GM15510 (cell line): ENCODE results near the gene DSCAML1.

Source experiments
- POLR2A ChIP-seq: IDR thresholded peaks from 3 replicates; pipeline ENCODE4 v1.6.1; 2011; ENCODE audit warnings: borderline replicate concordance; ENCODE audit not compliant: insufficient read length; ENCODE audit errors: extremely low read depth

Gene DSCAML1

DNA sequence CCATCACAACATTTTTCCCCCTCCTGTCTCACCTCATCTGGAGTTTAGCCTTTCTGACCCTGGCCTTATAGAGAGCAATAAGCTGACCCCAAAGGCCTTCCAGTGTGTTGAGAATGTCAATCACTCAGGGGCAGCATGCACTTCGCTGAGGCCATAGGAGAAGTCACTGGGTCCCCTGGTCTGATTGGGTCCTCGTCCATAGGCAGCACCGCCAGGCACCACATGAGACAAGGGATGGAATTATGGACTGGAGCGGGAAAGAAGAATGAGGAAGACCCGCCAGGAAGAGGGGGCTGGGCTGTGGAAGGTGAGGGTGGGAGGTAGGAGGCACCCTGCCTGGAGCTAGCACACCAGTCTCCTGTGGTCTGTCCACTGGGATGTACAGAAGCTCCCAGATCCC lies 72.9 kb downstream of the DSCAML1 start:
- no peak for TF ChIP-seq POLR2A

DNA sequence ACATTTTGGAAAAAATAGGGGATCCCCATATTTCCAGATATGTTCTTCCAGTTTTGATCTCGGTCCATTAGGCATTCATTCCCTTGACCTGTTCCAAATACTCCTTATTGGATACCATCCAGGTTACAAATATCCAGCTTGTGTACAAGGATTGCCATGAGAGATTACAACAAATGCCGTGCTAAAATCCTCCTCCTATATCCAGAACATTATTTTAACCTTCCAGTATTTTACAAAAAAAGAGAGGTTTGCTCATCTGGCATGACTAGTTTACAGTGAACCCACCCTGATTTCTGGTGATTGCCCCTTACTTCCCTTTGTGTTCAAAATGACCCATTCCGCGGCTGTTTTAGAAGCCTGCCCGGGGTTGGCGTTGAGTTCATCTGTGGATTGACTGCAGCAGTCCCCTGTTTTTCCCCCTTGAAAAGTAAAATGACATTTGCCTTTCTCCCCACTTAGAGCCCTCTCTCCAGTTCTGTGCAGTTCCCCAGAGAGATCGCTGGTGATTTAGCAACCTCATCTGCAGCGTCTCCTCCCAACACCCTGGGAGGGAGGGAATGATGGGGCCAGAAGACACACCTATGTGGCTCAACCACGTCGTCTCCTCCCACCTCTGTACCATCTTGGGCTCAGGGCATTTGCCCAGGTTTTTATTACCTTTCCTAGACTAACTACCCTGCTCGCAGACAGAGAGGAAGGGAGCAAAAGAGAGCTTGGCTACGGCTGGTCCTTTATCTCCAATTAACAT lies 73.6 kb downstream of the DSCAML1 start:
- no peak for TF ChIP-seq POLR2A

DNA sequence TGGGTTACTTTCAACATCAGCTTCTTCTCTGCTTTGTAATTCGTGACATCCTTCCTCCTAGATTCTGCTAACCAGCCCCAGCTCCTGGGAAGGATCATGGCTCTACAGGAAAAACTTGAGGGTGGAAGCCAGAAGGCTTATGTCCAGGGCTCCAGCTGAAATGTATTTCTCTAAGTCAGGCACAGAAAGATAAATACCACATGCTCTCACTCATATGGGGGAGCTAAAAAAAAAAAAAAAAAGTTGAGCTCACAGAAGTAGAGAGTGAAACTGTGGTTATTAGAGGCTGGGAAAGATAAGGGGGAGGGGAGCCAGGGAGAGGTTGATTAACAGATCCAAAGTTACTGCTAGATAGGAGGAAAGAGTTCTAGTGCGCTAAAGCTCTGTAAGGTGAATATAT lies 74.9 kb downstream of the DSCAML1 start:
- TF ChIP-seq POLR2A: no peak

DNA sequence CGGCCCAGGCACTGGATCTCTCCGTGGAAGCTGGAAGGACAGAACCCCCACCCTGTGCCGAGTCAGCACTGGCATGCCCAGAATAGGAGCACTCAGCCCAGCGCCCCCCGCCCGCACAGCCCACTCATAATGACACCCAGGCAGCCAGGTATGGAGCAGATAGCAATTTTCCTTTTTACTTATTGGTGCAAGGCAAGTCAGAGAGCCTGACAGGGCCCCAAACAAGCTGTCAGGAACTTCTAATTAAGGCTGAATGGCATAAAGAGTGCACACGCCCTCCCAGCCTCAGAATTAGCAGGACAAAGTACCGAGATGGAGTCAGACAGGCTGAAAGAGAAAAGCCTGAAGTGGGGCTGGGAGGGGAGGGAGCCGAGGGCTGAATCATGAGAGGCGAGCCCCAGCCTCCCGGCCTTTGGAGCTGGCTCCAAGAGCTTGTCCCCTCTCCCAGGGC lies 76.9 kb downstream of the DSCAML1 start:
- no peak for TF ChIP-seq POLR2A

DNA sequence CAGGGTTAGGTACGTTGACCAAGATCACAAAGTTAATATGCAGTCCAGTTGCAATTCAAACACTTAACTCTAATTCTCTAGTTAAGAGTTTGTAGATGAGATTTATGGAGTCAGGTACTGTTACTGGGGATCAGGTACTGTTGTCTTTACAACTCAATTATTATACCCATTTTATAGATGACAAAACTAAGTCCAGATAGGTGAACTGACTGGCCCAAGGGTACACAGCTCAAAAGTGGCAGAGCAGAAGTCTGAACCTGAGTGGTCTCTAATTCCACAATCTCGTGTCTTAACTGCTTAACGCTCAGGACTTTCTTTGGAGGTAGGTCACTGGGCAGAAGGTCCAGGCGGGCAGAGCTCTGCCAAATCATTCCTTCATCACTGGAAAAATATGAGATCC lies 77.5 kb downstream of the DSCAML1 start:
- TF ChIP-seq POLR2A: no peak

DNA sequence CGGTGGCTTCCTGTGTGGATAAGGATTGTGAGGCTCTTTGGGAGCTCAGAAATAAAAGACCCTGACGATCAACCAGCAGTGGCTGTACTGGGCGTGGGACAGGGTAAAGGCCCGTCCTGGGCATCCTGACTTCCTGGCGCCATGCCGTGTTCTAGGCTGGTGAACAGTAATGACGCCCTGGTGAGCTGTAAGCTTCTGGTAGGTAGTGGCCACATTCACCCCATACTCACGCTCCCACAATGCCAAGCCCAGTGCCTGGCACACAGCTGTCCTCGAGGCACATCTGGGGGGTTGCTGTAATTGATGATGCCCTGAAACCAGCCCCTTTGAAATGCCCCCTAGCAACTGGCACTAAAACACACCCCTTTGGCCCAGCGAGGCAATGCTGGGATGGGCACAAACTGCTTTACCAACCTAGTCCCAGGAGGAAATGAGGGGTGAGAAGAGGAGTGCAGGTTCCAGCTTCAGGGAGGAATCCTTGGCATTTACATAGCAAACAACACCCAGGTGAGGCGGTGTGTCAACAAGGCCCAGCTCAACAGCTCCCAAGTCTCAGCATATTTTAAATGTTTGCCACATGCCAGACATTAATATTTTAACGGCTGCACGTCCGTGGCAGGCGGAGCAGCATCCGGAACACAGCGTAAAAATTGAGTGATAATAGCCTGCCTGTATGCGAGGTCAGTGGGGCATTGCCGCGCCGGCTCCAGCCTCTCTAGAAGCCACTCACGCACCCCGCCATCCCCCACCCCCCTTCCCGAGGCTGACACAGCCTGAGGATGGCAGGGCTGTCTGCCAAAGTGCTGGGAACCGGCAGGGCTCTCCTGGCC lies 79.3 kb downstream of the DSCAML1 start:
- TF ChIP-seq POLR2A: no peak

DNA sequence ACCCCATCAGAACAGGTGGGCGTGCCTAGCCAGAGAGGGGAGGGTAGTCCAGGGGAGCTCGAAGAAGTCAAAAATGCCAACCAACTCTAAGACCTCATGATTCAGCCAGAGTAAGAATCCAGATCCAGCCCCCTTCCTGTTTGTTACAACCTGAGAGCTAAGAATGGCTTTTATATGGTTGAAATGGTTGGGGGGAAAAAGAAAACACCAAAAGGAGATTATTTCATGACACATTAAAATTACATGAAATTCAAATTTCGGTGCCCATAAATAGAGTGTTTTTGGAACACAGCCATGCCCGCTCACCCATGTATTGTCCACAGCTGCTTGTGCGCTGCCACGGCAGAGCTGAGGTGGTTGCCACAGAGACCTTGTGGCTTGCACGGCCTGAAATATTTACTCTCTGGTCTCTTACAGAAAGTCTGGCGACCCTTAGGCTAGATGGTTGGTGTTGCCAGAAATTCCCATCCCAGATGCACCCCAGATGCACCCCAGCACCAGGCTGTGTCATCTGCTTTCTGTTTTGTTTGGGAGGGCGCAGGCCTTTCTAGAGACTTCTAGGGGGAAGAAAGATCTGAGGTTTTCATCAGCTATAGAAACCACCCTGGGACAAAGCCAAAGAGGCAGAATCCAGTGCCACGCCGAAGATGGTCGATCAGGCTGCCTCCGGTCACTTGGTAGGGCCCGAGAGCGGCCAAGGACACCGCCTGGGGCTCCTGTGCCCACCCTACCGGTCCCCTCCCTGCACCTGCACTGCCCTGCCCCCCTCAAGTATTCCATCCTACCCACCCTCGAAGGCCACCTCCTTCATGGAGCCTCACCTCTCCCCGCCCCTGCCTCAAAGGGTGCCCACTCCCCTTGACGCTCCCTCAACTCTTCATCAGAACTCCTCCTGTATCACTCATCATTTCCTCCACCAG lies 80.2 kb downstream of the DSCAML1 start:
- no peak for TF ChIP-seq POLR2A

DNA sequence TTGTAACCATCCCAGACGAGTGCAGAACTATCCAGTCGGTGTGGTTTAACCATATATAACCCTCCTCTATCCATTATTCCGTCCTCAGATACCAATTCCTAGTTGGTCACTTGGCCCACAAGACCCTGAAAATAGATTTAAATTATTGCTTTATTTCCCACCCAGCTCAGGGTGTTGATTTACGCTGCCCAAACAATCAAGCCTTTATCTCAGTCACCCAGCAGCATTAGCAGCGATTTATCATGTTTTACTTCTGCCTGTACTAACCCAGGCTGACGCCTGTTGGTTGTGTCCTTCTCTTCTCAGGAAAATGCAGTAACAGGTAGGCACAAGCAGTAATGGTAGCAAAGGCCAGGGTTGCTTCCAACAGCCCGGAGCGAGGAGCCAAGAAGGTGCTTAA lies 81.2 kb downstream of the DSCAML1 start:
- TF ChIP-seq POLR2A: no peak

DNA sequence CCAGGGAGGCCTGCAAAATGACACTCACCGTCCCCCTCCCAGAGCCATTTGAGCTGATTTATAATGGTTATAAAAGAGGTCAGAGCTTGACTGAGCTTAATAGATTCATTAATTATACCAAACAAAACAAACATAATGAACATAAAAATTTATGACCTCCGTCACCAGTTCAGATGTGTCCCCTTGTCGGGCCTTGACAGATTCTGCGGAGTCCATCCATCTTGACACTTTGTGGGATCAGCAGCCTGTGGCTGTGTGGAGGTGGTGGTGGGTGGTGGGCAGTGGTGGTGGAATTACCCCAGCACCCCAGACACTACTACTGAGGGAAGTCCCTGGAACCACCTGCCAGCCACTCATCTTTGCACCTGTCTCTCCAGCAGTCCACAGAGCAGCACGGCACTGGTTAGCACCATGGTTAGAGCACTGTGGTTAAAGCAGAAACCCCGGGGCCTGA lies 83.5 kb downstream of the DSCAML1 start:
- TF ChIP-seq POLR2A: no peak

DNA sequence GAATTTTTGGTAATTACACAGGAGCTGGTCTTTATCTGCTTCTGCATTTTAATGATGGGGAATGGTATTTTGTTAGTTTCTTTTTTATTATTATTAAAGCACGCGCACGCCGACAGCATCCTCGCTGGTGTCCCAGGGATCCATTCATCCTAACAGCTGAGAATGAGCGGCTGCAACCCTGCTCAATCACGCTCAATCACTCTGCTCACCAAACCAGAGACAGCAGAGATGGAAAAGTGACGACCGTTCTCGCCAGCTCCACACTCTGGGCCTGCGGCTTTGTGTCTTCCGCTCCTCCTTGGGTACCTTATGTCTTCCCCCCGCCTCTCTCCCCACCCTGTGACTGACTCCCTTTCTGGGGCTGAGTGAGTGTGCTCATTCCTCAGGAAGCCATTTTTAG lies 84.5 kb downstream of the DSCAML1 start:
- no peak for TF ChIP-seq POLR2A

DNA sequence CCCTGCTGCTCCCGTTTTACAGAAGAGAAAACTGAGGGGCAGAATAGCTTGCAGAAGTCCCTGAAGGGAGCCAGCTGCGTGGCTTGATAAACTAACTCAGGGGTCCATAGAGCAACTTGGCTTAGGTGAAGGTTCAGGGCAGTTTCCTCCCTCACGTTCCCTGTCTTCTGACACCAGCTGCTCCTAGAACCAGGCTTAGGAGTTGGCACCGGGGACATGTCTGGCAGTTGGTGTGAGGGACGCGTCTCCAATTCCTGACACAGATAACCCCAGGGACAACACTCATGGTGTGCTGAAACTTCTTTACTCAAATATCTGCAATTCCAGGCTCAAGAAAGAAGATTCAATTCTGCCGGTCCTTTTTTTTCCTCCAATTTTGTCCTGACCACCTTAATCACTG lies 85.7 kb downstream of the DSCAML1 start:
- no peak for TF ChIP-seq POLR2A

DNA sequence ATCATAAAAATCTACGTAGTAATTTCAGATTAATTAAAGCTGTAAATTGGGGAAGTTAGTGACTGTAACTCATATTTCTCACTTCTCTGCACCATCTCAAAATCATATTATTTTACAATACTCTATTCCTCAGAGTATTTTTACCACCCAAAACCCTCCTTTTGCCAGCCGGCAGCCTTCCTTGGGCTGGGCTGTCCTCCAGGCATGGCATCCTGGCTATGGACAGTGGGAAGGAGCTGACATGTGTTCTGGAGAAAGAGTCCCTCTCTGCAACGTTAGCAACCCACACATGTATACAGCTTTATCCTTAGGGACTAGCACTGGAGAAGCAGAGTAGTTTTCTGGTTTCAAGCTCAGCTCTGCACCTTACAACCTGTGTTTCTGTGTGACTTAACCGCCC lies 86.8 kb downstream of the DSCAML1 start:
- TF ChIP-seq POLR2A: no peak

DNA sequence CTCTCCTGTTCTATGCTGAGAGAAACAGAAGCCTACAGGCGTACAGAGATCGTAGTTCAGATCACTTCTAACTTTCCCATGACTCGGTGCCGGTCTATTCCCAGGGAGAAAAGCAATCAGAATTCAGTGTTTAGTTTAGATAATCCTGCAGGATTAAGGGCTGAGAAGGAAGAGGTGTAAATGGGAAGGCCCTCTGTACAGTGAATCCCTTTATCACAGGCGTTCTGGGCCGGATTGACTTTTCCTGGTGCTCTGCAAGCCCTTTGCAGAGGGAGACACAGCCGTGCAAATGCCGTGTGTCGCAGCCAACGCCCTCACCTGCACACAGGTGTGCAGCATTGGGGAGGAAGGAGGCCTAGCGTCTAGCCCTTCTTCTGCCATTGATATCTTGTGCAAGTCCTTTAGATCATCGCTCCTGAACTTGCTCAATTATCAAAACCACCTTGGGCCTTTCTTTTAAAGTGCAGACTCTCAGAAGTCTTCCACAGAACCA lies 90.6 kb downstream of the DSCAML1 start:
- no peak for TF ChIP-seq POLR2A

DNA sequence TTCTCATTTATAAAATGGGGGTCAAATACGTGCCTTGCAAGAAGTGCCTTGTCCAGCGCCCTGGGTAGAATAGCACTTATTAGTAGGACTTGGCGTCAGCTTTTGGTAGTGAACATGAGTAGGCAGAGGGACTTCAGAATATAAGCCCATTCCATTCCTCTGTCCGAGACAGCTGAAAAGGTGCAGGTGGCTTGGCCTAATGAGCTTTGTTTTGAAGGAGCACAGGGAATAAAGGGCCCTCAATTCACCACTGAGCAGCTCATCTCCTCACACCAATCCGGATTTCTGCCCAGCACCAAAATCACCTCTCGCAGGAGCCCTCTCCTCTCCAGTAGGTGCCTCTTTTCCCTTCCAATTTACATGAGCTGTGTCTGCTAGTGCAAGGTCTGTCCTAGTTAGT lies 91.2 kb downstream of the DSCAML1 start:
- TF ChIP-seq POLR2A: no peak

DNA sequence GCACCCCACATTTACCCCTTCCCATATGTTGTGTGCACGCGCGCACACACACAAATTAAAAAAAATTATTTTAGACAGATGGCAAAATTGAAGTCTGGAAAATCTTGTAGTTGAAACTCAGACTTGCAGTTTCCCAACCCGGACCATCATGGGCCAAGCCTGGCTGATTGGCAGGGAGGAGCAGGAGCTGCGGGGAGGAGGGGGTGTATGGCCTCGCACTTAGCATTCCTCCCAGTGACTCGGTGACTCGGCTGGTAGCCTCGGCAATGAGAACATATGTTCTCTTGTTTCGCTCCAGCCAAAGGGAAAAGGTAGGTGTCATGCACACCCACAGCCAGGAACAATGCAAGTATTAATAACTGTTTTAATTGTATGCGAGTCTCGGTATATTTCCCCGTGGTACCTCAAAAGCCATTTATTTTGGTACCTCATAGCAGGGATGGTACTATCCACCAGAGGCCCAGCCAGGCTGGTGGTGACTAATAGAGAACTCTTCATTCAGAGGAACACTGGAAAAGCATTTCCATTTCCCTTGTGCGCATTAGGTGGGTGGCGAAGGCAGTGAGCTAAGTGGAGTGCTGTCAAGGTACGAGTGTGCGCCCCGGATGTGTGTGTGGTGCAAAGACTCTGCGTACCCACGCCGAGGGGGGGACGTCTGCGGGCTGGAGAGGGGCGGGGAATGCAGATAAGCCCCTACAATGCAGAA lies 92.5 kb downstream of the DSCAML1 start:
- TF ChIP-seq POLR2A: no peak
